ENCODE results near the gene TOMM6. TPM values are rescaled to one million over a fixed set of nuclear protein-coding genes. Genes with fewer than 3 reads are reported as not detected.

The TOMM6 gene
- total RNA-seq, 1 experiment from 2014 or later: 239 TPM

DNA sequence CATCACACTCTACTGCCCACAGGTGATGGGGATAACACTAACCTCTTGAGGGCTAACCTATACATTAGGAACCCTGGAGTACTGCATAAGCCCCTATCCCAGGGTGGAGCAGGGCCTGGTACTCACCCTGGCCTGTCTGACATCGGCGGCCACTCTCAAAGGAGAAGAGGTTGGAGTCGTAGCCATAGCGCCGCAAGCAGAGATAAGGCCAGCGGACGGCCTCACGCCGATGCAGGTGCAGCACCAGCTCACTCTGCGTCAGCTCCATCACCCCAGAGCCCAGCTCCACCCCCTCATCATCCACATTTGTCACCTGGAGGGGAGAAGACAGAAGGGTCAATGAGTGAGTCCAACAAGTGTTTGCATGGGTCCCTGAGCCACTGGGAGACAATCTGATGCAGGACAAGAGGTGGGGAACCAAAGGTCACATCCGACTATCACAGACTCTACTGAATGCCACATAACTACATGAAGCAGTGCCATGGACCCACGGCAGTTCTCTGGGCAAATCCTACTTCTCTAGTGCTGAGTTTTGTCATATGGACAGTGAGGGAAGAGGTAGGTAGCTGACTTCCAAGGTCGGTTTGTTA is 12.1 kb upstream of the TOMM6 start:
- Mint-ChIP-seq H3K27me3 (ENCODE audit: low read depth) (peaks cover 4% of the 10 kb centered on the region; the same call in 1 of the 2 replicates), H3K4me1 (peaks cover 7 to 8% of the 10 kb centered on the region in 2 experiments), H3K9me3 (no peaks in the 10 kb centered on the region), H3K4me3 (no peak overlapping the region), H3K36me3 (ENCODE audit: insufficient read depth in 1 of 3, low read depth in 3 of 3) (peaks cover 14 to 34% (median 34%) of the 10 kb centered on the region in 3 experiments; a peak in 6 of 7 replicates), H3K27ac (no peak overlapping the region)
- H3K9ac ChIP-seq (ENCODE audit: extremely low read depth, insufficient read length, low read length): no peak overlapping the region
- no peak overlapping the region for H4K91ac ChIP-seq (ENCODE audit: insufficient read length, low read depth, low read length)
- H3K56ac ChIP-seq (ENCODE audit: insufficient read length, low read depth, low read length): no peak overlapping the region
- H4K20me1 ChIP-seq (ENCODE audit: control insufficient read depth, insufficient read depth, insufficient read length): no peaks in the 10 kb centered on the region
- no peak overlapping the region for H3K27ac ChIP-seq (ENCODE audit: insufficient read length, low read depth, low read length)
- H3K27me3 ChIP-seq (ENCODE audit: insufficient read depth, low read length): no peaks in the 10 kb centered on the region
- H3K14ac ChIP-seq (ENCODE audit: insufficient read depth, low read length): no peak overlapping the region
- no CpG with 5 or more reads among the region's 13 CpGs for WGBS (ENCODE audit: extremely low coverage, insufficient read length, low lambda C conversion rate)
- peaks cover 11% of the 10 kb centered on the region for H3K23me2 ChIP-seq (ENCODE audit: insufficient read length, low read depth, low read length, poor library complexity, severe bottlenecking)
- no peak overlapping the region for H3K4ac ChIP-seq (ENCODE audit: low read depth, low read length)
- no peak overlapping the region for H2BK12ac ChIP-seq (ENCODE audit: insufficient read length, low read depth, low read length)
- H3K9me3 ChIP-seq (ENCODE audit: control insufficient read depth, low read depth, low read length): no peaks in the 10 kb centered on the region
- no peak overlapping the region for H2BK20ac ChIP-seq (ENCODE audit: low read depth, low read length, poor library complexity, severe bottlenecking)
- H3K79me1 ChIP-seq (ENCODE audit: insufficient read depth, low read depth, low read length, poor library complexity, severe bottlenecking): no peaks in the 10 kb centered on the region
- H4K5ac ChIP-seq (ENCODE audit: insufficient read length, low read depth, low read length): no peak overlapping the region
- DNase-seq: no peak
- no peak for TF ChIP-seq CTCF (conservative IDR thresholded peaks at IDR 0.05)
- H3K4me1 ChIP-seq (ENCODE audit: insufficient read depth, low read length): no peaks in the 10 kb centered on the region
- no peak overlapping the region for H3T11ph ChIP-seq (ENCODE audit: low read length)
- no peak overlapping the region for H2BK15ac ChIP-seq (ENCODE audit: low read depth, low read length)
- no peak overlapping the region for H3K18ac ChIP-seq (ENCODE audit: insufficient read length, low read depth, low read length)
- no peak overlapping the region for H3K4me2 ChIP-seq (ENCODE audit: insufficient read depth, insufficient read length, low read length)
- H4K8ac ChIP-seq (replicated peaks; ENCODE audit: insufficient read length, low read depth, low read length): no peak overlapping the region
- no peaks in the 10 kb centered on the region for H3K79me2 ChIP-seq (ENCODE audit: insufficient read depth, low read length)
- no peak overlapping the region for H2AFZ ChIP-seq (ENCODE audit: low read length)
- H2AK5ac ChIP-seq (ENCODE audit: insufficient read length, low read length): no peak overlapping the region
- no peak overlapping the region for H3K23ac ChIP-seq (ENCODE audit: insufficient read length, low read depth, low read length)
- no peak overlapping the region for H2BK120ac ChIP-seq (ENCODE audit: low read depth, low read length, poor library complexity, severe bottlenecking)
- H2BK5ac ChIP-seq (ENCODE audit: insufficient read length, low read length): no peak overlapping the region
